CD4-positive, alpha-beta memory T cell (primary cell): ENCODE results near the gene PBX1. TPM values are rescaled to one million over a fixed set of nuclear protein-coding genes. Genes with fewer than 3 reads are reported as not detected.

Experiments
- CTCF ChIA-PET: fragments of 350-600 bp; sonication (Branson Sonifier 250); formaldehyde crosslinking; loops from one replicate; lab custom pipeline; 2021; ENCODE audit warnings: inconsistent platforms; ENCODE audit not compliant: partially characterized antibody; lab: Charles Lee
- POLR2A ChIA-PET: fragments of 350-600 bp; sonication (Branson Sonifier 250); formaldehyde crosslinking; loops from one replicate; lab custom pipeline; 2021; ENCODE audit not compliant: partially characterized antibody; lab: Charles Lee
- DNase-seq, 5 donors: peaks; one replicate each; pipeline versions ENCODE4 v3.0.0 to v3.0.0-alpha.2; 2020 to 2022; ENCODE audit warnings: mixed read lengths in 1 of 5
- H3K27ac ChIP-seq: one replicate; pipeline ENCODE4 v1.7.0; 2013; ENCODE audit warnings: low read depth, low read length
- H3K27me3 ChIP-seq: 2 replicates; pipeline ENCODE4 v1.7.0; 2013; ENCODE audit warnings: mild to moderate bottlenecking, low read length, moderate library complexity; ENCODE audit not compliant: insufficient read depth
- H3K36me3 ChIP-seq: 2 replicates; pipeline ENCODE4 v1.7.0; 2013; ENCODE audit warnings: mild to moderate bottlenecking, low read length, moderate library complexity; ENCODE audit not compliant: insufficient read depth
- H3K4me1 ChIP-seq: 2 replicates; pipeline ENCODE4 v1.7.0; 2013; ENCODE audit warnings: mild to moderate bottlenecking, low read length, moderate library complexity; ENCODE audit not compliant: insufficient read depth
- H3K4me3 ChIP-seq, 2 donors: one replicate each; pipeline ENCODE4 v1.7.0; 2013; ENCODE audit warnings: low read length in 2 of 2, mild to moderate bottlenecking in 1 of 2
- H3K9me3 ChIP-seq, 2 donors: one replicate each; pipeline ENCODE4 v1.7.0; 2013; ENCODE audit warnings: low read length in 2 of 2, control low read depth in 1 of 2; ENCODE audit not compliant: control insufficient read depth in 1 of 2
- H3K27ac Mint-ChIP-seq, 7 donors: one replicate each; pipeline ENCODE4 v1.8.0; 2020 to 2021; ENCODE audit warnings: mixed read lengths in 7 of 7, mild to moderate bottlenecking in 6 of 7, inconsistent platforms in 3 of 7, moderate library complexity in 3 of 7
- H3K27me3 Mint-ChIP-seq, 2 donors: one replicate each; pipeline ENCODE4 v1.8.0; 2020 to 2021; ENCODE audit warnings: mixed read lengths in 2 of 2
- H3K36me3 Mint-ChIP-seq, 2 donors: one replicate each; pipeline ENCODE4 v1.8.0; 2020 to 2021; ENCODE audit warnings: mixed read lengths in 2 of 2, inconsistent platforms in 1 of 2, mild to moderate bottlenecking in 1 of 2
- H3K4me1 Mint-ChIP-seq, 4 donors: one replicate each; pipeline ENCODE4 v1.8.0; 2020 to 2021; ENCODE audit warnings: mixed read lengths in 4 of 4, mild to moderate bottlenecking in 1 of 4
- H3K4me3 Mint-ChIP-seq, 8 donors: one replicate each; pipeline ENCODE4 v1.8.0; 2020 to 2021; ENCODE audit warnings: mixed read lengths in 8 of 8, mild to moderate bottlenecking in 7 of 8, moderate library complexity in 6 of 8, inconsistent platforms in 3 of 8
- H3K9me3 Mint-ChIP-seq, 8 donors: one replicate each; pipeline ENCODE4 v1.8.0; 2020 to 2021; ENCODE audit warnings: mixed read lengths in 8 of 8, mild to moderate bottlenecking in 5 of 8, inconsistent platforms in 3 of 8, moderate library complexity in 1 of 8
- intact Hi-C: fragments of 100-400 bp; cut with micrococcal nuclease; formaldehyde crosslinking; loops from one replicate; pipeline ENCODE4 v1.15.1; 2023
- polyA plus RNA-seq, 2 donors: library from polyadenylated mRNA; unstranded; fragments of 300-500 nt; fragmentation: Illumina TruSeq; gene quantifications; one replicate each; pipeline ENCODE4 v1.2.3, GENCODE V29; 2021
- total RNA-seq, 2 experiments: library from RNA; stranded (reverse); gene quantifications; one replicate each; pipeline ENCODE4 v1.2.3, GENCODE V29; 2021

PBX1 gene
- total and polyA plus RNA-seq, 4 experiments from 2014 or later = 0.06 to 0.70 (median 0.53) TPM; not detected in 1

DNA sequence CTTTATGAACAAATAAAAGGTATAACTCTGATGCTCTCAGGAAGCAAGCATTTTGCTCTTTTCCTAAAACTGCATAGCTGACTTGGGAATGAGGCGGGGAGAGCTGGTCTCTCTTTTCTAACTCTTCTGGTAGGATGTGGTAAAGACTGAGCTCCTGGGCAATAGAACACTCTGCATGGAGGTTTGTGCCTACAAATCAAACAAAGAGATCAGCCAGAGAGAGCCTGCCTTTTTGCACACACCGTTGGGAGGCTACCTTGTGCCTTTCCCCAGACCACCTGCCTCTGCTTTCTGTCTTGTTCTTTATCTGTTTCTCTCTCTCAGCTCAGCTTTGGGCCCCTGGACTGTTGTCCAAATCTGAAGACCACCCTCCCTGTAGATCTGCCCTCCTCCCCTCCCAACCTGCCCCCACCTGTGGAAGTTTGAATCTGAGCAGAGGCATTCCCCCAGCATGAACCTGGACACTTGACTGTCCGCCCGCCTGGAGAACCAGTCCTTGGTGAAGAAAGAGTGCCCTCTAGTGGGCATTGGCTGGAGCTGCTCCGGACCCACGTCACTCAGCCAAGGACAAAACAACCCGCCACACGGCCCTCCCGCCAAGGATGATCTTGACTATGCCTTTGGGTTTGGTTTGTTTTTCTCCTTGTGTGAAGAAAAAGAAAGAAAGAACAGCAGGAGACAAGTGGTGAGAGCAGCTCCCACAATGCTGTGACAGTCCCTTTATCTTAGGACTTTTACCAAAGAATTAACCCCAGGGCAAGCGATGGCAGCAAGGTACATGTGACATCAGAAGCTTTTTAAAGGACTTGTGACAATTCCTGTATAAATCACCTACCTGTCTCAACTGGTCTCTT lies 228.2 kb downstream of the PBX1 start:
- Histone ChIP-seq H3K4me1 (no peaks in the 10 kb centered on the region), H3K9me3 (no peaks in the 10 kb centered on the region), H3K27ac (no peak overlapping the region), H3K36me3 (no peaks in the 10 kb centered on the region), H3K27me3 (no peaks in the 10 kb centered on the region), H3K4me3 (no peak overlapping the region)
- DNase-seq = peak; percentile 33 to 41 (median 37)
- Mint-ChIP-seq H3K27ac (no peak overlapping the region), H3K4me1 (peaks cover 3 to 9% (median 5%) of the 10 kb centered on the region in 4 donors), H3K4me3 (no peak overlapping the region), H3K36me3 (no peaks in the 10 kb centered on the region), H3K9me3 (peaks cover 0 to 2% (median 0%) of the 10 kb centered on the region in 8 donors), H3K27me3 (peaks cover 0 to 4% of the 10 kb centered on the region in 2 donors)
- POLR2A ChIA-PET = no interaction called here
- intact Hi-C loops = loop anchor here (5.0 kb wide), 1 partner anchor 1260 kb away; no protein-coding TSS in a partner anchor
- CTCF ChIA-PET = interaction anchor here (0.6 to 2.9 kb wide), 14 partner anchors 8 to 1933 kb away, joined by 3 to 21 read pairs (median 4); no protein-coding TSS in a partner anchor

DNA sequence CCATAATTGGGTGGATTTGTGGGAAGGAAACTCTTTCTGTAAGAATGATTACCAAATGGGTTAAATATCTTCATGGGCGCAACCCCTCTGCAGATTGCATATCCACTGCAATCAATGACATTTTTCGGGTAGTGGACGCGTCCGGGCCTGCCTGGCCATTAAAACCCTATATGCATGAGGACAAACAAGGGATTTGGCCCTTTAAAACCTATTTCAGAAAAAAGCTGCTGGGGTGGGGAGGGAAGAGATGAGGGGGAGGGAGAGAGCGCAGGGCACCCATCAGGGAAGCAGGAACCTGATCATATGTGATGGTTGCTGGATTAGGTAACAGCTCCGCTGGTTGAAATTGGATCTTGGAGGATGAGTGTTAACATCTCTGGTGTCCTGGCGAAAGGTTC lies 228.8 kb downstream of the PBX1 start:
- Mint-ChIP-seq H3K9me3 (peaks cover 0 to 2% (median 0%) of the 10 kb centered on the region in 8 donors), H3K27me3 (peaks cover 0 to 4% of the 10 kb centered on the region in 2 donors), H3K27ac (no peak overlapping the region), H3K4me1 (peaks cover 3 to 9% (median 5%) of the 10 kb centered on the region in 4 donors), H3K4me3 (no peak overlapping the region), H3K36me3 (no peaks in the 10 kb centered on the region)
- ChIA-PET POLR2A (no interaction called here), CTCF (interaction anchor here (0.9 to 2.9 kb wide), 11 partner anchors 9 to 1934 kb away, joined by 3 to 21 read pairs (median 4); no protein-coding TSS in a partner anchor)
- H3K27ac ChIP-seq = no peak overlapping the region
- no peaks in the 10 kb centered on the region for H3K27me3 ChIP-seq
- no peak overlapping the region for H3K4me3 ChIP-seq
- H3K36me3 ChIP-seq = no peaks in the 10 kb centered on the region
- intact Hi-C loops = loop anchor here (5.0 kb wide), 1 partner anchor 1261 kb away; no protein-coding TSS in a partner anchor
- no peak for DNase-seq
- H3K9me3 ChIP-seq = no peaks in the 10 kb centered on the region
- no peaks in the 10 kb centered on the region for H3K4me1 ChIP-seq

DNA sequence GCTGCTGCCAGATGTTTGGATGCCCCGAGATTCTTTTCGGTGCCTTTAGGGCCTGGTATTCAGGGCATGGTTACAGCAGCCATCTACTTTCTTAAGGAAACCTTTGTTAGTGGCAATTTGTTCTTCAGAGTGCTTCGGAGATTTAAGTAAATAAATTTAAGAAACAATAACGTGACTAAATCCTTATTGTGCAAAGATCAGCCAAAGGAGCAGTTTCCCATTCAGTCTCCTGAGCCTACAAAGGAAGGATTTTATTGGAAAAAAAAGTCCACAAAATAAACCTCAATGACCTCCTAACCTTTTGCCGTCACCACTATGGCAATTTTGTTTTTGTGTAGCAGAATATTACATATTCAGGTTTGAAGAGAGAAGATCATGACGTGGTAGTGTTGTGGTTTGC lies 231.1 kb downstream of the PBX1 start:
- intact Hi-C loops = no loop called here
- Histone ChIP-seq H3K4me1 (no peaks in the 10 kb centered on the region), H3K27ac (no peak overlapping the region), H3K27me3 (no peaks in the 10 kb centered on the region), H3K9me3 (no peaks in the 10 kb centered on the region), H3K4me3 (no peak overlapping the region), H3K36me3 (no peaks in the 10 kb centered on the region)
- DNase-seq = no peak
- Mint-ChIP-seq H3K4me1 (peaks cover 3 to 9% (median 5%) of the 10 kb centered on the region in 4 donors), H3K27ac (no peak overlapping the region), H3K9me3 (peaks cover 0 to 2% (median 0%) of the 10 kb centered on the region in 8 donors), H3K27me3 (peaks cover 0 to 4% of the 10 kb centered on the region in 2 donors), H3K4me3 (no peak overlapping the region), H3K36me3 (no peaks in the 10 kb centered on the region)
- CTCF ChIA-PET = no interaction called here
- POLR2A ChIA-PET = no interaction called here

DNA sequence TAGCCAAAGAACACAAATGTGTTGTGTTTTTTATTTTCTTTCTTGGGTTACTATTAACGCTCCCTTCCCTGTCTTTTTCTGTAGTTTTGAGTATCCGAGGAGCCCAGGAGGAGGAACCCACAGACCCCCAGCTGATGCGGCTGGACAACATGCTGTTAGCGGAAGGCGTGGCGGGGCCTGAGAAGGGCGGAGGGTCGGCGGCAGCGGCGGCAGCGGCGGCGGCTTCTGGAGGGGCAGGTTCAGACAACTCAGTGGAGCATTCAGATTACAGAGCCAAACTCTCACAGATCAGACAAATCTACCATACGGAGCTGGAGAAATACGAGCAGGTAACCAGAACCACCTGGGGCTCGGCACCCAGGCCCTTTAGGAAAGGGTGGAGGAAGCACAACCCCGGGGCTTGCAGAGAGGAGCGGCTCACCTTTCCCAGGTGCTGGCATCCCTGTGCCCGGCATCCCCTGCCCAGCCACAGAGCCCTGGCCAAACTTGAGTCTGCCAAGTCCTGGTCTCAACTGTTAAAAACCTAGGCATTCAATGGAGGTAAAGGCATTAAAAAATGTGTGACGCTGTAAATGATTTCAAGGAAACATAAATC lies 233.5 kb downstream of the PBX1 start:
- no peaks in the 10 kb centered on the region for H3K27me3 ChIP-seq
- H3K27ac ChIP-seq = no peak overlapping the region
- no peak overlapping the region for H3K4me3 Mint-ChIP-seq
- peaks cover 0 to 2% (median 0%) of the 10 kb centered on the region in 8 donors for H3K9me3 Mint-ChIP-seq
- H3K9me3 ChIP-seq = no peaks in the 10 kb centered on the region
- ChIA-PET POLR2A (no interaction called here), CTCF (no interaction called here)
- H3K27ac Mint-ChIP-seq = peak overlapping the region in 1 of 7 donors; percentile 46
- intact Hi-C loops = no loop called here
- peaks cover 0 to 4% (median under 1%) of the 10 kb centered on the region in 4 donors for H3K4me1 Mint-ChIP-seq
- no peaks in the 10 kb centered on the region for H3K36me3 ChIP-seq
- no peaks in the 10 kb centered on the region for H3K27me3 Mint-ChIP-seq
- DNase-seq = no peak
- no peaks in the 10 kb centered on the region for H3K4me1 ChIP-seq
- H3K36me3 Mint-ChIP-seq = no peaks in the 10 kb centered on the region
- H3K4me3 ChIP-seq = no peak overlapping the region

DNA sequence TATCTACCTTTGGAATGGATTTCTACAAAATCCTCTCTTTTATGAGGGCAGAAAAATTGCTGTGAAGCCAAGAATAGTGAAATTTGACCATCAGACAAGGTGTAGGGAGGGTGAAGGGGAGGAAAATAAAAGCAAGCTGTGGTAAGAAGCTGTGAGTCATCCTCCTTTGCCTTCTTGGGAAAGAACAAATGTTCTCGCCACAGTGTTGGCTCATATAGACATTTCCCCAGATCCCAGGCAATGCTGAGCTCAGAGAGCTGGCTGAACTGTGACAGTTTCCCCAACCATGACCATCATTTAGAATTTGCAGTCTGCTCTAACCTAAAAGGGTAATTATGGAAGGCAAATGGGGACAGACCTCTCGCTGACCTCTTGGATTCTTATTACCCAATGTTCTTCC lies 235.4 kb downstream of the PBX1 start:
- POLR2A ChIA-PET = no interaction called here
- H3K36me3 ChIP-seq = no peaks in the 10 kb centered on the region
- Mint-ChIP-seq H3K36me3 (no peaks in the 10 kb centered on the region), H3K27ac (no peak overlapping the region), H3K9me3 (peaks cover 0 to 2% (median 0%) of the 10 kb centered on the region in 8 donors), H3K27me3 (no peaks in the 10 kb centered on the region), H3K4me3 (no peak overlapping the region), H3K4me1 (no peaks in the 10 kb centered on the region)
- H3K4me1 ChIP-seq = no peaks in the 10 kb centered on the region
- no peak overlapping the region for H3K4me3 ChIP-seq
- H3K27me3 ChIP-seq = no peaks in the 10 kb centered on the region
- intact Hi-C loops = no loop called here
- DNase-seq = no peak
- no peaks in the 10 kb centered on the region for H3K9me3 ChIP-seq
- CTCF ChIA-PET = no interaction called here
- H3K27ac ChIP-seq = no peak overlapping the region

DNA sequence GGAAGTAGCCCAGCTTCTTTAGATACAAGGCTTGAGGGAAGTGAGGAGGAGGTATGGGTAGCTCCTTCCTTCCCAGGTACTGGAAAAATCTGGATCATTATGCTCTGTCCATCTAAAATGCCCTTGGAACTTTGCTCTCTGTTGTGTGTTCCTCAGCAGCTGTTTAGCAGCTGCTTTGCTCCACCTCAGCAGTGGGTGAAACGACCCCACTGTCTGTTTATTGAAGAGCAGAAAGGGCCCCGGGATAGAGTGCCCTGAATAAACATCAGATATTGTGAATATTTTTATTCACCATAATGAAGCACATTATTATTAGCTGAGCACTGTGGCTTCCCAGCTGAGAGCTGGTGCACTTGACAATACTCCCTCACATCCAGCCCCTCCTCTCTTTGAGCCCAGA lies 237.9 kb downstream of the PBX1 start:
- peaks cover 0 to 1% of the 10 kb centered on the region in 2 donors for H3K27me3 Mint-ChIP-seq
- ChIA-PET POLR2A (no interaction called here), CTCF (interaction anchor here (1.7 to 3.4 kb wide), 2 partner anchors 9 to 13 kb away, joined by 4 to 21 read pairs; no protein-coding TSS in a partner anchor)
- DNase-seq = no peak
- H3K27ac Mint-ChIP-seq = no peak overlapping the region
- H3K4me3 ChIP-seq = no peak overlapping the region
- no peaks in the 10 kb centered on the region for H3K4me1 Mint-ChIP-seq
- H3K27ac ChIP-seq = no peak overlapping the region
- H3K4me1 ChIP-seq = no peaks in the 10 kb centered on the region
- no peaks in the 10 kb centered on the region for H3K9me3 ChIP-seq
- no peaks in the 10 kb centered on the region for H3K36me3 Mint-ChIP-seq
- no peaks in the 10 kb centered on the region for H3K27me3 ChIP-seq
- peaks cover 0 to 2% (median 0%) of the 10 kb centered on the region in 8 donors for H3K9me3 Mint-ChIP-seq
- no peaks in the 10 kb centered on the region for H3K36me3 ChIP-seq
- H3K4me3 Mint-ChIP-seq = no peak overlapping the region
- intact Hi-C loops = no loop called here

DNA sequence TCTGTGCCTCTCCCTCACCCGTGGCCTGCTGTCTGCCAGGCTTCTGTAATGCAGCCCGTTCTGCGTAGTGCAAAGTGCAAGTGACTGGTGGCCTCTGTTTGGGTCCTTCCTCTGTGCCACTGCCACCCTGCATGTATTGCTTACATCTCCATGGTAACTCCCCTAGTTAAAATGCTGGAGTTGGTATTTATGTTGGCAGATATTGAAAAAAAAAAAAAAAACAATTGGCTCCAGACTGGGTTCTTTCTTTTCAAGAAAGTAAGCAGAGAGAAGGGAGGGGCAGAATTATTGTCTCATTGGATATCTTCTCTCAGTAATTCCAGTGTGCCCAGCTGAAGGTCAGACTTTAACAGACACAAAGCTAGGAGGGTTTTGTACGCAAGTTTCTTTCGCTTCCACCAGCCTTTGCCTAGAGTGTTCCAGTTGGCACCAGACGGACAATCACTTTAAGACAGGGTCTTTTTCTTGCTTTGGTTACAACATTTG lies 242.3 kb downstream of the PBX1 start:
- no peak overlapping the region for H3K27ac Mint-ChIP-seq
- no peak overlapping the region for H3K4me3 Mint-ChIP-seq
- H3K4me1 ChIP-seq = no peaks in the 10 kb centered on the region
- no peaks in the 10 kb centered on the region for H3K36me3 ChIP-seq
- H3K27me3 Mint-ChIP-seq = peaks cover 0 to 1% of the 10 kb centered on the region in 2 donors
- H3K9me3 Mint-ChIP-seq = peaks cover 0 to 2% (median 0%) of the 10 kb centered on the region in 8 donors
- ChIA-PET POLR2A (no interaction called here), CTCF (interaction anchor here (0.9 kb wide), 1 partner anchor 13 kb away, joined by 3 read pairs; no protein-coding TSS in a partner anchor)
- H3K36me3 Mint-ChIP-seq = no peaks in the 10 kb centered on the region
- H3K9me3 ChIP-seq = no peaks in the 10 kb centered on the region
- H3K4me1 Mint-ChIP-seq = no peaks in the 10 kb centered on the region
- no peaks in the 10 kb centered on the region for H3K27me3 ChIP-seq
- H3K4me3 ChIP-seq = no peak overlapping the region
- intact Hi-C loops = no loop called here
- DNase-seq = no peak
- H3K27ac ChIP-seq = no peak overlapping the region
